PC-9 (cell line): ENCODE results near the gene CD14. TPM values are rescaled to one million over a fixed set of nuclear protein-coding genes. Genes with fewer than 3 reads are reported as not detected.

ENCODE experiments used
- BruUV-seq: library from RNA; stranded (reverse); fragments of 400-500 nt; replicated peaks from 2 replicates; lab custom pipeline; 2021; lab: Mats Ljungman, UMichigan
- CTCF ChIA-PET: fragments of 300-600 bp; sonication (Branson Sonifier 250); formaldehyde crosslinking; loops from one replicate; lab custom pipeline; 2022; ENCODE audit warnings: antibody characterized with exemption; lab: Charles Lee
- POLR2A ChIA-PET: fragments of 300-600 bp; sonication (Branson Sonifier 250); formaldehyde crosslinking; loops from one replicate; lab custom pipeline; 2022; ENCODE audit warnings: antibody characterized with exemption; ENCODE audit not compliant: unreplicated experiment; lab: Charles Lee
- DNase-seq, 2 experiments: peaks; one replicate each; pipeline versions ENCODE4 v3.0.0 to v3.0.0-alpha.2; 2015 to 2022; ENCODE audit warnings: mixed read lengths in 1 of 2
- H2AFZ ChIP-seq: fragments of 200-600 bp; sonication (generic); 2 replicates; pipeline ENCODE4 v1.8.1; 2017; ENCODE audit warnings: antibody characterized with exemption
- H3F3A ChIP-seq: fragments of 200-600 bp; sonication (generic); 2 replicates; pipeline ENCODE4 v1.8.1; 2017; ENCODE audit warnings: antibody characterized with exemption, mild to moderate bottlenecking, low read depth; ENCODE audit not compliant: insufficient read depth
- H3K27ac ChIP-seq: fragments of 200-600 bp; sonication (generic); 2 replicates; pipeline ENCODE4 v1.6.1; 2016; ENCODE audit warnings: mixed run types
- H3K27me3 ChIP-seq: fragments of 200-600 bp; sonication (generic); 2 replicates; pipeline ENCODE4 v1.6.1; 2016; ENCODE audit warnings: low read depth, mixed run types; ENCODE audit not compliant: insufficient read depth
- H3K36me3 ChIP-seq: fragments of 200-600 bp; sonication (generic); 2 replicates; pipeline ENCODE4 v1.6.1; 2016; ENCODE audit warnings: low read depth, mixed run types
- H3K4me1 ChIP-seq: fragments of 200-600 bp; sonication (generic); replicated peaks from 2 replicates; pipeline ENCODE4 v1.6.1; 2016; ENCODE audit warnings: mixed run types; ENCODE audit not compliant: insufficient read depth
- H3K4me2 ChIP-seq: fragments of 200-600 bp; sonication (generic); 2 replicates; pipeline ENCODE4 v1.6.1; 2017; ENCODE audit warnings: mixed run types
- H3K4me3 ChIP-seq: fragments of 200-600 bp; sonication (generic); 2 replicates; pipeline ENCODE4 v1.6.1; 2016; ENCODE audit warnings: mixed run types
- H3K79me2 ChIP-seq: fragments of 200-600 bp; sonication (generic); 2 replicates; pipeline ENCODE4 v1.6.1; 2017; ENCODE audit warnings: low read depth, mixed run types
- H3K9me2 ChIP-seq: fragments of 200-600 bp; sonication (generic); 2 replicates; pipeline ENCODE4 v1.8.1; 2017; ENCODE audit warnings: mild to moderate bottlenecking; ENCODE audit not compliant: insufficient read depth
- H3K9me3 ChIP-seq: fragments of 200-600 bp; sonication (generic); 2 replicates; pipeline ENCODE4 v1.8.1; 2016; ENCODE audit warnings: low read depth; ENCODE audit not compliant: insufficient read depth
- H4K20me1 ChIP-seq: fragments of 200-600 bp; sonication (generic); 2 replicates; pipeline ENCODE4 v1.8.1; 2017; ENCODE audit not compliant: insufficient read depth
- EZH2 ChIP-seq: fragments of 200-600 bp; sonication (generic); IDR thresholded peaks from 2 replicates; pipeline ENCODE4 v1.8.0; 2017; ENCODE audit warnings: antibody characterized with exemption, low read depth
- intact Hi-C: fragments of 100-400 bp; cut with micrococcal nuclease; formaldehyde crosslinking; loops from one replicate; pipeline ENCODE4 v1.10.0; 2022; ENCODE audit not compliant: unreplicated experiment
- total RNA-seq: library from RNA; stranded (reverse); gene quantifications from 2 replicates; pipeline ENCODE4 v1.2.3, GENCODE V29; 2021
- TF ChIP-seq, protein P1 (sequence below): fragments of 200-600 bp; sonication (generic); conservative IDR thresholded peaks from 2 replicates; pipeline ENCODE4 v1.6.1; 2017; ENCODE audit warnings: mixed run types, antibody characterized with exemption, mild to moderate bottlenecking, moderate library complexity

CD14 gene
- total RNA-seq, 1 experiment from 2014 or later: 0.81 TPM

DNA sequence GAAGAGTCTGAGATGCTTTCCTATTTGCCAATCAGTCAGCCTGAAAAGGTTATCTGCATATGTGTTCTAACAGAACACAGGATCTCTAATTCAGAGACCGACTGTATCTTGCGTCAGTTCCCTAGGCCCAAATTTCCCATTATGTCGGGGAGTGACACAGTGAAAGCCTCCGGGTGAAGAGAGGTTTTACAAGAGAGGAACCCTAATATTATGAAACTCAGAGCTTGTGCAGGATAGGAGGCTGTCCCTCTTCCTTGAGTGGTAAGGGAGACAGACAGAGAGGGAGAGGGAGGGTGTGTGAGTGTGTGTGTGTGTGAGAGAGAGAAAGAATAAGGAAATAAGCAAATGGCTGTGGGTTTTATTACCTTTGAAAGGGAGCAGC, 1.9 kb downstream of the CD14 start:
- H3K4me1 ChIP-seq: peaks cover 6% of the 10 kb centered on the region; the same call in 1 of the 2 replicates
- no peak for TF ChIP-seq EZH2
- TF ChIP-seq, protein P1, sequence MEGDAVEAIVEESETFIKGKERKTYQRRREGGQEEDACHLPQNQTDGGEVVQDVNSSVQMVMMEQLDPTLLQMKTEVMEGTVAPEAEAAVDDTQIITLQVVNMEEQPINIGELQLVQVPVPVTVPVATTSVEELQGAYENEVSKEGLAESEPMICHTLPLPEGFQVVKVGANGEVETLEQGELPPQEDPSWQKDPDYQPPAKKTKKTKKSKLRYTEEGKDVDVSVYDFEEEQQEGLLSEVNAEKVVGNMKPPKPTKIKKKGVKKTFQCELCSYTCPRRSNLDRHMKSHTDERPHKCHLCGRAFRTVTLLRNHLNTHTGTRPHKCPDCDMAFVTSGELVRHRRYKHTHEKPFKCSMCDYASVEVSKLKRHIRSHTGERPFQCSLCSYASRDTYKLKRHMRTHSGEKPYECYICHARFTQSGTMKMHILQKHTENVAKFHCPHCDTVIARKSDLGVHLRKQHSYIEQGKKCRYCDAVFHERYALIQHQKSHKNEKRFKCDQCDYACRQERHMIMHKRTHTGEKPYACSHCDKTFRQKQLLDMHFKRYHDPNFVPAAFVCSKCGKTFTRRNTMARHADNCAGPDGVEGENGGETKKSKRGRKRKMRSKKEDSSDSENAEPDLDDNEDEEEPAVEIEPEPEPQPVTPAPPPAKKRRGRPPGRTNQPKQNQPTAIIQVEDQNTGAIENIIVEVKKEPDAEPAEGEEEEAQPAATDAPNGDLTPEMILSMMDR: no peak
- no peak overlapping the region for H3K4me3 ChIP-seq
- no peak overlapping the region for H3K4me2 ChIP-seq
- no peaks in the 10 kb centered on the region for H3K36me3 ChIP-seq
- H3F3A ChIP-seq: peaks cover 20% of the 10 kb centered on the region
- ChIA-PET POLR2A (no interaction called here), CTCF (no interaction called here)
- peaks cover 21% of the 10 kb centered on the region for H3K9me3 ChIP-seq
- H3K27me3 ChIP-seq: no peaks in the 10 kb centered on the region
- H3K79me2 ChIP-seq: no peaks in the 10 kb centered on the region
- peak overlapping the region; percentile 30; the same call in 1 of the 2 replicates for H3K27ac ChIP-seq
- intact Hi-C loops: loop anchor here (5.0 kb wide), 1 partner anchor 389 kb away; no protein-coding TSS in a partner anchor
- BruUV-seq: no TSS peak
- H2AFZ ChIP-seq: no peak overlapping the region
- no peaks in the 10 kb centered on the region for H4K20me1 ChIP-seq
- no peak for DNase-seq
- no peaks in the 10 kb centered on the region for H3K9me2 ChIP-seq

DNA sequence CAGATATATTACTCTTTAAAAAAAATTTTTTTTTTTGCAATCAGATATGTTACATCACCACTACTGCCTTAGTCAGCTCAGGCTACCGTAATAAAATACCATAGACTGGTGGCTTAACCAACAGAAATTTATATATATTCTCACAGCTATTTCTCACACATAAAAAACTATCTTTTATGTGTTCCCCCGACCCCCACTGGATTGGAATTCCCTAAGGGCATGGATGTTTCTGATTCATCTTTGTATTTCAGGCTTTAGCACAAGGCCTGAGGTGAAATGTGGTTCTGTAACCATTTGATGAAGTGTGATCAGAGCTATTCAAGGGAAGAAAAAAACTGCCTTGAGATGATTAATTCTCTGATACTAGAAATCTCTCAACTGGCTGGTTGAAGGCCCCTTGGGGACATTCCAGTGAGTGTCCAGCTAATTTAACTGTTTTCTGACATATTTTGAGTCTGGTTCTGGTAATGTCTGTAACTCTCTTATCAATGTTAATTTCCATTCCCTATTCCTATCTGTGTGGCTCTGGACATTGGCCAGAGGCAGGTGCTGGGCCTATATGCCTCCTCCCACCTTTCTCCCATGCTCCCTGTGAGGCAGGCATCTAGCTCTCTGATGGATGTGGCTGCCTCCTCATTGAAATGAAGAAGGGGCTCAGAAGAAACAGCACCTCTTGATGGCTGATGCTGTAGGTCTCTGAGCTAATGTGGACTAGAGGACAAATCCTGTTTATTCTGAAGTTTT, 2.5 kb downstream of the CD14 start:
- no peak overlapping the region for H3K4me3 ChIP-seq
- H3F3A ChIP-seq: peaks cover 19% of the 10 kb centered on the region
- no peaks in the 10 kb centered on the region for H3K36me3 ChIP-seq
- intact Hi-C loops: loop anchor here (5.0 kb wide), 1 partner anchor 388 kb away; no protein-coding TSS in a partner anchor
- H3K79me2 ChIP-seq: no peaks in the 10 kb centered on the region
- no peaks in the 10 kb centered on the region for H3K9me2 ChIP-seq
- no peaks in the 10 kb centered on the region for H4K20me1 ChIP-seq
- H3K27me3 ChIP-seq: no peaks in the 10 kb centered on the region
- peak overlapping the region; percentile 30 for H3K27ac ChIP-seq
- H3K4me1 ChIP-seq: peaks cover 6% of the 10 kb centered on the region; the same call in 1 of the 2 replicates
- H3K4me2 ChIP-seq: no peak overlapping the region
- peak in 1 of 2 experiments; percentile 61 for DNase-seq
- CTCF ChIA-PET: no interaction called here
- H3K9me3 ChIP-seq: peaks cover 21% of the 10 kb centered on the region
- TF ChIP-seq, protein P1: no peak
- TF ChIP-seq EZH2: no peak
- BruUV-seq: no TSS peak
- POLR2A ChIA-PET: interaction anchor here (0.6 kb wide), 1 partner anchor 17 kb away, joined by 3 read pairs; the partner anchor contains the start of genes IK and NDUFA2
- H2AFZ ChIP-seq: no peak overlapping the region

DNA sequence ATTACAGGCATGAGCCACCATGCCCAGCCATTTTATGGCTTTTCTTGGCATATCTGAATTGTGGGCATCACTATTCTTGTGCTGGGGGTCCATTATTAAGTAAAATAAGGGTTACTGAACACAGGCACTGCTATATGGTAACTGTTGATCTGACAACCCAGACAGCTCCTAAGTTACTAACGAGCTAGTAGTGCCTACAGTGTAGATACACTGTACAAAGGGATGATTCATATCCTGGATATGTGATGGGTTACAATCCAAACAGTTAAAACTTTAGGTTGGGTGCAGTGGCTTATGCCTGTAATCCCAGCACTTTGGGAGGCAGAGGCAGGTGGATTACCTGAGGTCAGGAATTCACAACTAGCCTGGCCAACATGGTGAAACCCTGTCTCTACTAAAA, 4.3 kb downstream of the CD14 start:
- intact Hi-C loops: no loop called here
- H3K36me3 ChIP-seq: no peaks in the 10 kb centered on the region
- no peaks in the 10 kb centered on the region for H3K79me2 ChIP-seq
- H4K20me1 ChIP-seq: no peaks in the 10 kb centered on the region
- ChIA-PET CTCF (no interaction called here), POLR2A (interaction anchor here (0.7 kb wide), 1 partner anchor 1697 kb away, joined by 3 read pairs; no protein-coding TSS in a partner anchor)
- no peak overlapping the region for H3K4me2 ChIP-seq
- DNase-seq: no peak
- peaks cover 6% of the 10 kb centered on the region; the same call in 1 of the 2 replicates for H3K4me1 ChIP-seq
- H3K9me2 ChIP-seq: no peaks in the 10 kb centered on the region
- H3K27me3 ChIP-seq: no peaks in the 10 kb centered on the region
- H3K9me3 ChIP-seq: peaks cover 21% of the 10 kb centered on the region
- no peak overlapping the region for H3K4me3 ChIP-seq
- no TSS peak for BruUV-seq
- H3K27ac ChIP-seq: no peak overlapping the region
- H2AFZ ChIP-seq: no peak overlapping the region
- peaks cover 13% of the 10 kb centered on the region for H3F3A ChIP-seq
- TF ChIP-seq EZH2: no peak
- TF ChIP-seq, protein P1: no peak
